Hematopoietic multipotent progenitor cell (in vitro differentiated cells): ENCODE results near the gene ETNPPL. TPM values are rescaled to one million over a fixed set of nuclear protein-coding genes. Genes with fewer than 3 reads are reported as not detected.
"Not testable (repeated sequence)": the region's sequence is repeated elsewhere in the genome, so short reads cannot be mapped to it uniquely, and the experiment has no call there.

Experiments used
- DNase-seq, 3 donors: peaks; one replicate each; pipeline ENCODE4 v3.0.0-alpha.2; 2011 to 2015; ENCODE audit warnings: low read depth in 2 of 3, low spot score in 2 of 3
- total RNA-seq: library from RNA; depleted of rRNA; stranded (reverse); fragments of >200 nt; gene quantifications from one replicate; pipeline ENCODE4 v1.2.3, GENCODE V29; 2012

Gene ETNPPL
- total RNA-seq, 1 donor, result not detected

- no peak for DNase-seq
These were observed 357 bp upstream of the ETNPPL start for GRCh38 chr4:108763226-108763593.

- no peak for DNase-seq
These were observed 4.4 kb downstream of the ETNPPL start for GRCh38 chr4:108758498-108758897.

GRCh38 chr4:108754327-108754726 lies 8.5 kb downstream of the ETNPPL start:
- no peak for DNase-seq

GRCh38 chr4:108751321-108751720 lies 11.5 kb downstream of the ETNPPL start:
- peak in 1 of 3 donors; percentile 43 for DNase-seq

GRCh38 chr4:108749119-108749518 lies 13.7 kb downstream of the ETNPPL start:
- no peak for DNase-seq

- DNase-seq, result no peak
These were observed 16.3 kb downstream of the ETNPPL start for GRCh38 chr4:108746511-108746910.

GRCh38 chr4:108744307-108744706 lies 18.5 kb downstream of the ETNPPL start:
- DNase-seq, result no peak

GRCh38 chr4:108742451-108743420 lies 20.1 kb downstream of the ETNPPL start:
- DNase-seq, result no peak

- no peak for DNase-seq
These were observed 24.7 kb downstream of the ETNPPL start for GRCh38 chr4:108738003-108738706.

GRCh38 chr4:108731006-108731405 lies 31.8 kb downstream of the ETNPPL start:
- no peak for DNase-seq

- DNase-seq, result no peak
These were observed 32.3 kb downstream of the ETNPPL start for GRCh38 chr4:108730579-108730978.

GRCh38 chr4:108729731-108730130 lies 33.1 kb downstream of the ETNPPL start:
- DNase-seq, result no peak

- DNase-seq, result no peak
These were observed 37.4 kb downstream of the ETNPPL start for GRCh38 chr4:108725457-108725856.

GRCh38 chr4:108717386-108717785 lies 45.5 kb downstream of the ETNPPL start:
- no peak for DNase-seq

- no peak for DNase-seq
These were observed 46.5 kb downstream of the ETNPPL start for GRCh38 chr4:108716340-108716739.

GRCh38 chr4:108714880-108715279 lies 48.0 kb downstream of the ETNPPL start:
- no peak for DNase-seq

- not testable (repeated sequence) for DNase-seq
These were observed 52.3 kb downstream of the ETNPPL start for GRCh38 chr4:108710578-108710977.

GRCh38 chr4:108709722-108710121 lies 53.1 kb downstream of the ETNPPL start:
- no peak for DNase-seq

GRCh38 chr4:108709234-108709633 lies 53.6 kb downstream of the ETNPPL start:
- no peak for DNase-seq

- DNase-seq, result no peak
These were observed 56.6 kb downstream of the ETNPPL start for GRCh38 chr4:108706289-108706688.

GRCh38 chr4:108703966-108704365 lies 58.9 kb downstream of the ETNPPL start:
- no peak for DNase-seq

- DNase-seq, result no peak
These were observed 59.5 kb downstream of the ETNPPL start for GRCh38 chr4:108703370-108703769.
